DOHH2 (cell line): ENCODE data around the gene ACMSD.
"Not testable (repeated sequence)": the region's sequence is repeated elsewhere in the genome, so short reads cannot be mapped to it uniquely, and the experiment has no call there.

Source experiments
- H3F3A ChIP-seq: fragments of 200-600 bp; sonication (generic), shearing (Covaris generic); 2 replicates; pipeline ENCODE4 v1.6.0; 2016; ENCODE audit warnings: antibody characterized with exemption, mild to moderate bottlenecking; ENCODE audit not compliant: control insufficient read depth, insufficient read depth
- H3K27ac ChIP-seq: fragments of 200-600 bp; sonication (generic); 2 replicates; pipeline ENCODE4 v1.5.1; 2014; ENCODE audit warnings: low read depth, mild to moderate bottlenecking, low read length, moderate library complexity
- H3K27me3 ChIP-seq: fragments of 200-600 bp; sonication (generic); 2 replicates; pipeline ENCODE4 v1.6.1; 2014; ENCODE audit warnings: mild to moderate bottlenecking, low read length, mixed read lengths; ENCODE audit not compliant: control insufficient read depth
- H3K36me3 ChIP-seq: fragments of 200-600 bp; sonication (generic); 2 replicates; pipeline ENCODE4 v1.6.1; 2014; ENCODE audit warnings: mild to moderate bottlenecking, low read length, moderate library complexity, mixed read lengths; ENCODE audit not compliant: control insufficient read depth
- H3K4me1 ChIP-seq: fragments of 200-600 bp; sonication (generic); 2 replicates; pipeline ENCODE4 v1.6.1; 2014; ENCODE audit warnings: mild to moderate bottlenecking, low read length, mixed read lengths; ENCODE audit not compliant: control insufficient read depth
- H3K4me2 ChIP-seq: fragments of 200-600 bp; sonication (generic); 2 replicates; pipeline ENCODE4 v1.6.0; 2014; ENCODE audit warnings: mild to moderate bottlenecking, low read length, moderate library complexity
- H3K4me3 ChIP-seq: fragments of 200-600 bp; sonication (generic); 2 replicates; pipeline ENCODE4 v1.5.1; 2014; ENCODE audit warnings: mild to moderate bottlenecking, low read length, mixed read lengths
- H3K79me2 ChIP-seq: fragments of 200-600 bp; sonication (generic); 2 replicates; pipeline ENCODE4 v1.6.1; 2014; ENCODE audit warnings: mild to moderate bottlenecking, low read length, mixed read lengths; ENCODE audit not compliant: control insufficient read depth
- H3K9me2 ChIP-seq: fragments of 200-600 bp; sonication (generic); replicated peaks from 2 replicates; pipeline ENCODE4 v1.6.1; 2014; ENCODE audit warnings: mild to moderate bottlenecking, low read length, mixed read lengths; ENCODE audit not compliant: control insufficient read depth
- H3K9me3 ChIP-seq: fragments of 200-600 bp; sonication (generic); 2 replicates; pipeline ENCODE4 v1.6.1; 2014; ENCODE audit warnings: antibody characterized with exemption, low read length, mixed read lengths; ENCODE audit not compliant: control insufficient read depth, insufficient read depth
- H4K20me1 ChIP-seq: fragments of 200-600 bp; sonication (generic); 2 replicates; pipeline ENCODE4 v1.6.0; 2014; ENCODE audit warnings: low read depth, mild to moderate bottlenecking, antibody characterized with exemption, low read length, moderate library complexity; ENCODE audit not compliant: control insufficient read depth, insufficient read depth
- EZH2phosphoT487 ChIP-seq: fragments of 200-600 bp; sonication (generic); IDR thresholded peaks from 2 replicates; pipeline ENCODE4 v1.6.1; 2017; ENCODE audit warnings: borderline replicate concordance, mild to moderate bottlenecking, antibody characterized with exemption, low read length, moderate library complexity, mixed read lengths
- TF ChIP-seq, protein P1 (sequence below): fragments of 200-600 bp; sonication (generic); IDR thresholded peaks from one replicate; pipeline ENCODE4 v1.5.1; 2014; ENCODE audit warnings: antibody characterized with exemption, mild to moderate bottlenecking, low read depth, low read length; ENCODE audit not compliant: poor library complexity, severe bottlenecking

ACMSD gene

DNA sequence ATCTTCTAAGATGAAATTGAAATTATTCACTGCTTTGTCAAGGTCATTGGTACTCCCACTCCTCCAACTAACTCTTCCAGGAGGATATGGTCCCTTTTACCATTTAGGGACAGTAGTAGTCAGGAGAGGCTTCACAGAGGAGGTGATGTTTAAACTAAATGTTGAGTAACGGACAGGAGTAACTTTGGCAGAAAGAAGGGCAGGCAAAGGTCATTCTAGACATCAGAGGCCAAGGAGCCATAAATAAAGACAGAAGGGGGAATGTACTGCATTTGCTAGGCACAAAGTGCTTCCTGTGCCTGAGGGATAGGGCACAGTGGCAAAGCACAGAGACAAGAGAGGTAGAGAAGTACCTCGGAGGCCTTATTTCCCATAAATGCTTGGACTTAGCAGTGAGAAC, 14.6 kb upstream of the ACMSD start:
- H3K27me3 ChIP-seq: no peaks in the 10 kb centered on the region
- no peaks in the 10 kb centered on the region for H3K4me1 ChIP-seq
- no peaks in the 10 kb centered on the region for H3K9me3 ChIP-seq
- H3F3A ChIP-seq: no peaks in the 10 kb centered on the region
- H3K4me3 ChIP-seq: no peak overlapping the region
- no peaks in the 10 kb centered on the region for H4K20me1 ChIP-seq
- no peaks in the 10 kb centered on the region for H3K36me3 ChIP-seq
- H3K4me2 ChIP-seq: no peak overlapping the region
- H3K27ac ChIP-seq: no peak overlapping the region
- no peaks in the 10 kb centered on the region for H3K79me2 ChIP-seq
- no peaks in the 10 kb centered on the region; the same call in 1 of the 2 replicates for H3K9me2 ChIP-seq
- TF ChIP-seq, protein P1, sequence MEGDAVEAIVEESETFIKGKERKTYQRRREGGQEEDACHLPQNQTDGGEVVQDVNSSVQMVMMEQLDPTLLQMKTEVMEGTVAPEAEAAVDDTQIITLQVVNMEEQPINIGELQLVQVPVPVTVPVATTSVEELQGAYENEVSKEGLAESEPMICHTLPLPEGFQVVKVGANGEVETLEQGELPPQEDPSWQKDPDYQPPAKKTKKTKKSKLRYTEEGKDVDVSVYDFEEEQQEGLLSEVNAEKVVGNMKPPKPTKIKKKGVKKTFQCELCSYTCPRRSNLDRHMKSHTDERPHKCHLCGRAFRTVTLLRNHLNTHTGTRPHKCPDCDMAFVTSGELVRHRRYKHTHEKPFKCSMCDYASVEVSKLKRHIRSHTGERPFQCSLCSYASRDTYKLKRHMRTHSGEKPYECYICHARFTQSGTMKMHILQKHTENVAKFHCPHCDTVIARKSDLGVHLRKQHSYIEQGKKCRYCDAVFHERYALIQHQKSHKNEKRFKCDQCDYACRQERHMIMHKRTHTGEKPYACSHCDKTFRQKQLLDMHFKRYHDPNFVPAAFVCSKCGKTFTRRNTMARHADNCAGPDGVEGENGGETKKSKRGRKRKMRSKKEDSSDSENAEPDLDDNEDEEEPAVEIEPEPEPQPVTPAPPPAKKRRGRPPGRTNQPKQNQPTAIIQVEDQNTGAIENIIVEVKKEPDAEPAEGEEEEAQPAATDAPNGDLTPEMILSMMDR: no peak

DNA sequence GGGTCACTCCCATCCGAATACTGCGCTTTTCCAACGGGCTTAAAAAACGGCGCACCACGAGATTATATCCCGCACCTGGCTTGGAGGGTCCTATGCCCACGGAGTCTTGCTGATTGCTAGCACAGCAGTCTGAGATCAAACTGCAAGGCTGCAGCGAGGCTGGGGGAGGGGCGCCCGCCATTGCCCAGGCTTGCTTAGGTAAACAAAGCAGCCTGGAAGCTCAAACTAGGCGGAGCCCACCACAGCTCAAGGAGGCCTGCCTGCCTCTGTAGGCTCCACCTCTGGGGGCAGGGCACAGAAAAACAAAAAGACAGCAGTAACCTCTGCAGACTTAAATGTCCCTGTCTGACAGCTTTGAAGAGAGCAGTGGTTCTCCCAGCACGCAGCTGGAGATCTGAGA, 12.7 kb upstream of the ACMSD start:
- not testable (repeated sequence) for H3K4me1 ChIP-seq, H4K20me1 ChIP-seq, H3K36me3 ChIP-seq, H3K9me2 ChIP-seq, H3K4me2 ChIP-seq, H3K79me2 ChIP-seq, H3K9me3 ChIP-seq, H3K27me3 ChIP-seq, H3F3A ChIP-seq, H3K4me3 ChIP-seq, H3K27ac ChIP-seq

DNA sequence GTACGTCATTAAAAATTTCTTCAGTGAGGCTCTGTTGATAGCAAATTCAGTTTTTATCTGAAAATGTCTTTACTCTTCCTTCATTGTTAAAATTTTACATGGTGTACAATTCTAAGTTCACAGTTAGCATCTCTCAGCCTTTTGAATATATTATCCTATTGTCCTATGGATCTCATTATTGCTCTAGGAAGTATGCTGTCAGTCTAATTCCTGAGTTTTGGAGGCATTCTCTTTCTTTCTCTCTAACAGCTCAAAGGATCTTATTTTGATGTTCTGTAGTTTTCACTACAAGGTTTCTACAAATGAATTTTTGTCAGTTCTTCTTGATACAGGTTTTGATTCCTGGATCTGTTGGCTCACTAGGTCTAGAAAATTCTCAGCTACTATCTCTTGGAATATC, 2.9 kb upstream of the ACMSD start:
- H3K9me2 ChIP-seq: no peaks in the 10 kb centered on the region
- H3F3A ChIP-seq: no peaks in the 10 kb centered on the region
- H3K27ac ChIP-seq: no peak overlapping the region
- H3K27me3 ChIP-seq: no peaks in the 10 kb centered on the region
- TF ChIP-seq, protein P1: no peak
- TF ChIP-seq EZH2phosphoT487: no peak
- no peaks in the 10 kb centered on the region for H3K36me3 ChIP-seq
- H3K4me3 ChIP-seq: no peak overlapping the region
- H3K4me1 ChIP-seq: 0 out of 2 replicates have a peak, but pooled peaks cover 2% of the 10 kb centered on the region
- H3K9me3 ChIP-seq: peaks cover 7% of the 10 kb centered on the region; the same call in 1 of the 2 replicates
- no peaks in the 10 kb centered on the region for H4K20me1 ChIP-seq
- H3K4me2 ChIP-seq: no peak overlapping the region
- no peaks in the 10 kb centered on the region for H3K79me2 ChIP-seq

DNA sequence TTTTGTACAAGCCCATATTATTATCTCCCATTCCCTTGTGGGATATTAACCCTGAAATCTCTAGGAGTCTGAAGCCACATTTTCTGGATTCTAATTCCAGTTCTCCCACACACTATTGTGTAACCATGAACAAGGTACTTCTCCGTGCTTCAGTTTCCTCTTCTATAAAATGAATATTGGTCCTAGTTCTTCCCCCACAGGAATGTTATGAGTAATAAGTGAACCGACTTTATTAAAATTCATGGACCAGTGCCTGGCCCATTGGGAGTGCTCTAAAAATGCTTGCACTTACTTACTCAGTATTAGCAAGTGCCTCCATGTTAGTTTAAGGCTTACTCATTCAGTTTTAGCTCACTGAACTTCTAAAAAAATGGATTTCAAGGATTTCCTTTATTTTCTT, 1.4 kb upstream of the ACMSD start:
- TF ChIP-seq EZH2phosphoT487: no peak
- TF ChIP-seq, protein P1: no peak
- Histone ChIP-seq H3K4me3 (no peak overlapping the region), H3K4me2 (no peak overlapping the region), H3F3A (no peaks in the 10 kb centered on the region), H3K79me2 (no peaks in the 10 kb centered on the region), H3K27me3 (no peaks in the 10 kb centered on the region), H3K27ac (no peak overlapping the region), H3K4me1 (0 out of 2 replicates have a peak, but pooled peaks cover 2% of the 10 kb centered on the region), H3K9me3 (peaks cover 7% of the 10 kb centered on the region; the same call in 1 of the 2 replicates), H4K20me1 (no peaks in the 10 kb centered on the region), H3K36me3 (no peaks in the 10 kb centered on the region), H3K9me2 (no peaks in the 10 kb centered on the region)
